Astrocyte (in vitro differentiated cells and primary cell): ENCODE measurements around the gene BCAT1. TPM values are rescaled to one million over a fixed set of nuclear protein-coding genes. Genes with fewer than 3 reads are reported as not detected.

Experiments
- DNase-seq: peaks from one replicate; pipeline ENCODE4 v3.0.0-alpha.2; 2010; ENCODE audit warnings: low read depth
- FAIRE-seq: peaks from 2 replicates; lab custom pipeline; 2011; peaks lifted over from hg19 to GRCh38; lab: Jason Lieb, UNC
- H2AFZ ChIP-seq: 2 replicates; pipeline ENCODE4 v1.6.0; 2012; ENCODE audit warnings: low read depth, low read length, inconsistent platforms
- H3K27ac ChIP-seq: 2 replicates; pipeline ENCODE4 v1.5.1; 2011; ENCODE audit warnings: low read depth, low read length, inconsistent platforms
- H3K27me3 ChIP-seq: 2 replicates; pipeline ENCODE4 v1.6.0; 2011; ENCODE audit warnings: low read length, inconsistent platforms; ENCODE audit not compliant: insufficient read depth
- H3K36me3 ChIP-seq: 2 replicates; pipeline ENCODE4 v1.5.1; 2011; ENCODE audit warnings: low read length, inconsistent platforms; ENCODE audit not compliant: insufficient read depth
- H3K4me1 ChIP-seq: 2 replicates; pipeline ENCODE4 v1.5.1; 2011; ENCODE audit warnings: low read length, inconsistent platforms; ENCODE audit not compliant: insufficient read depth
- H3K4me2 ChIP-seq: 2 replicates; pipeline ENCODE4 v1.6.0; 2012; ENCODE audit warnings: low read length, inconsistent platforms
- H3K4me3 ChIP-seq: 2 replicates; pipeline ENCODE4 v1.5.1; 2011; ENCODE audit warnings: low read depth, mild to moderate bottlenecking, low read length, inconsistent platforms; ENCODE audit not compliant: insufficient read depth
- H3K79me2 ChIP-seq: 2 replicates; pipeline ENCODE4 v1.6.0; 2012; ENCODE audit warnings: mild to moderate bottlenecking, low read length, inconsistent platforms; ENCODE audit not compliant: insufficient read depth
- H3K9ac ChIP-seq: 2 replicates; pipeline ENCODE4 v1.6.0; 2012; ENCODE audit warnings: mild to moderate bottlenecking, low read length, inconsistent platforms
- H3K9me3 ChIP-seq: 2 replicates; pipeline ENCODE4 v1.5.1; 2012; ENCODE audit warnings: low read depth, mild to moderate bottlenecking, low read length, inconsistent platforms; ENCODE audit not compliant: insufficient read depth
- H4K20me1 ChIP-seq: 2 replicates; pipeline ENCODE4 v1.6.0; 2012; ENCODE audit warnings: low read length, inconsistent platforms; ENCODE audit not compliant: insufficient read depth
- H3K27ac Mint-ChIP-seq: one replicate; pipeline ENCODE4 v1.8.0; 2021; ENCODE audit warnings: mild to moderate bottlenecking, mixed read lengths; ENCODE audit not compliant: unreplicated experiment
- H3K27me3 Mint-ChIP-seq: one replicate; pipeline ENCODE4 v1.8.0; 2021; ENCODE audit warnings: low read depth, mixed read lengths; ENCODE audit not compliant: unreplicated experiment
- H3K36me3 Mint-ChIP-seq: one replicate; pipeline ENCODE4 v1.8.0; 2021; ENCODE audit warnings: low read depth, mixed read lengths; ENCODE audit not compliant: unreplicated experiment
- H3K4me1 Mint-ChIP-seq: one replicate; pipeline ENCODE4 v1.8.0; 2021; ENCODE audit warnings: low read depth, mixed read lengths; ENCODE audit not compliant: unreplicated experiment
- H3K4me3 Mint-ChIP-seq: one replicate; pipeline ENCODE4 v1.8.0; 2021; ENCODE audit warnings: mild to moderate bottlenecking, moderate library complexity, mixed read lengths; ENCODE audit not compliant: unreplicated experiment
- H3K9me3 Mint-ChIP-seq: one replicate; pipeline ENCODE4 v1.8.0; 2021; ENCODE audit warnings: mild to moderate bottlenecking, mixed read lengths; ENCODE audit not compliant: unreplicated experiment
- EZH2 ChIP-seq: IDR thresholded peaks from 2 replicates; pipeline ENCODE4 v1.6.1; 2012; ENCODE audit warnings: mild to moderate bottlenecking, low read length, inconsistent platforms; ENCODE audit not compliant: insufficient read depth
- total RNA-seq: library from RNA; stranded (reverse); gene quantifications from 2 replicates; pipeline ENCODE4 v1.2.1, GENCODE V29; 2021
- TF ChIP-seq, protein P1 (sequence below): IDR thresholded peaks from 2 replicates; pipeline ENCODE4 v1.5.1; 2011; ENCODE audit warnings: low read depth, mild to moderate bottlenecking, inconsistent platforms, low read length, moderate library complexity; ENCODE audit not compliant: insufficient read depth

Gene BCAT1
- total RNA-seq, 1 donor from 2014 or later: 476 TPM

GRCh38 chr12:24791622-24792021 is 157.3 kb downstream of the BCAT1 start:
- DNase-seq (no peak), FAIRE-seq (no peak)
- Histone ChIP-seq H3K27ac (no peak overlapping the region), H3K27me3 (no peaks in the 10 kb centered on the region), H3K36me3 (no peaks in the 10 kb centered on the region), H3K4me2 (no peak overlapping the region), H4K20me1 (no peaks in the 10 kb centered on the region), H2AFZ (no peak overlapping the region), H3K4me1 (no peaks in the 10 kb centered on the region), H3K79me2 (no peaks in the 10 kb centered on the region), H3K4me3 (no peak overlapping the region), H3K9me3 (no peaks in the 10 kb centered on the region), H3K9ac (no peak overlapping the region)
- no peaks in the 10 kb centered on the region for H3K27me3 Mint-ChIP-seq
- no peaks in the 10 kb centered on the region for H3K36me3 Mint-ChIP-seq
- no peaks in the 10 kb centered on the region for H3K4me1 Mint-ChIP-seq
- H3K27ac Mint-ChIP-seq: no peak overlapping the region
- TF ChIP-seq EZH2: no peak
- TF ChIP-seq, protein P1, sequence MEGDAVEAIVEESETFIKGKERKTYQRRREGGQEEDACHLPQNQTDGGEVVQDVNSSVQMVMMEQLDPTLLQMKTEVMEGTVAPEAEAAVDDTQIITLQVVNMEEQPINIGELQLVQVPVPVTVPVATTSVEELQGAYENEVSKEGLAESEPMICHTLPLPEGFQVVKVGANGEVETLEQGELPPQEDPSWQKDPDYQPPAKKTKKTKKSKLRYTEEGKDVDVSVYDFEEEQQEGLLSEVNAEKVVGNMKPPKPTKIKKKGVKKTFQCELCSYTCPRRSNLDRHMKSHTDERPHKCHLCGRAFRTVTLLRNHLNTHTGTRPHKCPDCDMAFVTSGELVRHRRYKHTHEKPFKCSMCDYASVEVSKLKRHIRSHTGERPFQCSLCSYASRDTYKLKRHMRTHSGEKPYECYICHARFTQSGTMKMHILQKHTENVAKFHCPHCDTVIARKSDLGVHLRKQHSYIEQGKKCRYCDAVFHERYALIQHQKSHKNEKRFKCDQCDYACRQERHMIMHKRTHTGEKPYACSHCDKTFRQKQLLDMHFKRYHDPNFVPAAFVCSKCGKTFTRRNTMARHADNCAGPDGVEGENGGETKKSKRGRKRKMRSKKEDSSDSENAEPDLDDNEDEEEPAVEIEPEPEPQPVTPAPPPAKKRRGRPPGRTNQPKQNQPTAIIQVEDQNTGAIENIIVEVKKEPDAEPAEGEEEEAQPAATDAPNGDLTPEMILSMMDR: no peak
- no peaks in the 10 kb centered on the region for H3K9me3 Mint-ChIP-seq
- H3K4me3 Mint-ChIP-seq: no peak overlapping the region

GRCh38 chr12:24788886-24789285 is 160.0 kb downstream of the BCAT1 start:
- H3K4me1 Mint-ChIP-seq: no peaks in the 10 kb centered on the region
- H3K27me3 ChIP-seq: no peaks in the 10 kb centered on the region
- H4K20me1 ChIP-seq: no peaks in the 10 kb centered on the region
- no peak overlapping the region for H2AFZ ChIP-seq
- DNase-seq: peak; percentile 24
- H3K27ac Mint-ChIP-seq: no peak overlapping the region
- peaks cover 4% of the 10 kb centered on the region for H3K27me3 Mint-ChIP-seq
- H3K9ac ChIP-seq: no peak overlapping the region
- H3K4me2 ChIP-seq: no peak overlapping the region
- H3K79me2 ChIP-seq: no peaks in the 10 kb centered on the region
- no peak for FAIRE-seq
- no peak overlapping the region for H3K4me3 ChIP-seq
- no peaks in the 10 kb centered on the region for H3K36me3 ChIP-seq
- TF ChIP-seq, protein P1: no peak
- no peak for TF ChIP-seq EZH2
- H3K9me3 Mint-ChIP-seq: no peaks in the 10 kb centered on the region
- H3K9me3 ChIP-seq: no peaks in the 10 kb centered on the region
- no peaks in the 10 kb centered on the region for H3K4me1 ChIP-seq
- no peaks in the 10 kb centered on the region for H3K36me3 Mint-ChIP-seq
- no peak overlapping the region for H3K4me3 Mint-ChIP-seq
- no peak overlapping the region for H3K27ac ChIP-seq

DNA sequence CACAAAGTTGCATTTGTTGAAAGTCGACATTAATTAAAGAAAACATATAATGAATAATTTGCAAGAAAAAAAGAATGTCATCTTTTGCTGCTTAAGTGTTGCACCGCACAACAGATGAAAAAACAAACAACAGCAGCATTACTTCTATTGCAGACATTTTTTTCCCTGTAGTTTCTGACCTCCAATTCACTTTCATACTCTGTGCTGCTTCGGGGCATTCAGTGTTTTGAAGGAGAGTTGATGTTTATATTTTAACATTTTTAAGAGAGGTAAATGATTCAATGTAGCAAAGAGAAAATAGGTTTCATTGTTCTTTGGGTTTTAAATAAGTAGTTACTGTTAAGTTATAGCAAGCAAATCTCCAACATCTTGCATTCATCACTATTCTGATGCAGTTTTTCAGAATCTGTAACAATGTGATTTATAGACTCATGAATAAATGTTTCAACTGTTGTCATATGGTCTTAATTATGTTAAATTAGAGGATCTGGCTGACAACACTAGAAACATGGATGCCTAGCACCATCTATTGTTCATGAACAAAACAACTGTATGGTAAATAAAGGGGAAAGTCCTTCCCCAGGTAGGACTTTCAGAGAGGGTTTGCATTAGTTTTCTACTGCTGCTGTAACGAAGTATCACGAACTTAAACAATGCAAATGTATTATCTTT is 168.1 kb downstream of the BCAT1 start:
- FAIRE-seq: peak; percentile 32
- Mint-ChIP-seq H3K9me3 (no peaks in the 10 kb centered on the region), H3K27me3 (peaks cover 4% of the 10 kb centered on the region), H3K36me3 (no peaks in the 10 kb centered on the region), H3K27ac (no peak overlapping the region), H3K4me3 (no peak overlapping the region), H3K4me1 (peaks cover 2% of the 10 kb centered on the region)
- H2AFZ ChIP-seq: no peak overlapping the region
- H3K27me3 ChIP-seq: no peaks in the 10 kb centered on the region
- H3K4me2 ChIP-seq: no peak overlapping the region
- no peak overlapping the region for H3K4me3 ChIP-seq
- H3K9me3 ChIP-seq: no peaks in the 10 kb centered on the region
- H3K4me1 ChIP-seq: peaks cover 4% of the 10 kb centered on the region
- no peaks in the 10 kb centered on the region for H4K20me1 ChIP-seq
- H3K36me3 ChIP-seq: no peaks in the 10 kb centered on the region
- no peak for DNase-seq
- no peak for TF ChIP-seq EZH2
- TF ChIP-seq, protein P1: peak; percentile 40
- no peak overlapping the region for H3K9ac ChIP-seq
- H3K27ac ChIP-seq: no peak overlapping the region
- no peaks in the 10 kb centered on the region for H3K79me2 ChIP-seq
